H1 (cell line): ENCODE results near the gene EBF3. TPM values are rescaled to one million over a fixed set of nuclear protein-coding genes. Genes with fewer than 3 reads are reported as not detected.

Experiments
- CBX8 ChIP-seq: fragments of 300-800, 300-1000 bp; sonication (generic); IDR thresholded peaks from 2 replicates; pipeline ENCODE4 v1.7.1; 2016; ENCODE audit warnings: low read depth, low read length, borderline replicate concordance
- MAFK ChIP-seq: IDR thresholded peaks from 2 replicates; pipeline ENCODE4 v1.6.1; 2012; ENCODE audit warnings: low read depth, mild to moderate bottlenecking, improper control_type of control experiment, low read length
- TAF7 ChIP-seq: optimal IDR thresholded peaks from 2 replicates; pipeline ENCODE3; 2011; ENCODE audit warnings: low read depth, mild to moderate bottlenecking, inconsistent platforms, low read length, moderate library complexity, borderline replicate concordance
- polyA plus RNA-seq, 7 experiments: library from polyadenylated mRNA; depleted of rRNA in 3 of 7; stranded (reverse) in 5 of 7; unstranded in 2 of 7; fragments of >200 nt in 5 of 7; fragments of 200-250 nt in 2 of 7; gene quantifications; 1 replicate in 5 of 7; 2 replicates in 1 of 7; 4 replicates in 1 of 7; pipeline versions ENCODE4 v1.2.1 to v1.2.3, GENCODE V29; 2011 to 2013; ENCODE audit warnings: missing spikeins in 2 of 7, mixed read lengths in 2 of 7
- total RNA-seq: library from RNA; stranded (reverse); fragmentation: NEBNext Ultra II Directional; extraction: Animal tissue kit (Norgen Biotek cat#: 25700); gene quantifications from 2 replicates; pipeline ENCODE4 v1.2.1, GENCODE V29; 2021

Gene EBF3
- total and polyA plus RNA-seq, 2 of the 8 experiments (the other 6 are each of a cell fraction or from before 2014, with no cell fraction given) = 0.08 to 0.26 TPM

GRCh38 chr10:129942391-129942790, 21.7 kb downstream of the EBF3 start (continued):
- TF ChIP-seq CBX8 = no peak
- TF ChIP-seq MAFK = no peak
- TF ChIP-seq TAF7 = no peak
